SK-N-SH treated with all-trans-retinoic acid at 6 μM for 48 hours (cell line): Measurements from ENCODE around the gene MRPL27.

Source experiments
- ATAC-seq: fragments of 200-7000 bp; cut with Tn5 transposase; 3 replicates; pipeline ENCODE4 v1.9.1; 2020; ENCODE audit warnings: mild to moderate bottlenecking, moderate library complexity
- ARNTL ChIP-seq: fragments of 450-650 bp; formaldehyde crosslinking; IDR thresholded peaks from 2 replicates; pipeline ENCODE4 v1.5.0; 2020; ENCODE audit warnings: low read depth, mild to moderate bottlenecking, moderate library complexity, borderline replicate concordance
- CSDC2 ChIP-seq: fragments of 250-450 bp; sonication (Bioruptor Pico); IDR thresholded peaks from 2 replicates; pipeline ENCODE4 v1.5.0; 2020; ENCODE audit warnings: mild to moderate bottlenecking, moderate library complexity
- ISL1 ChIP-seq: fragments of 250-450 bp; sonication (Bioruptor Pico); IDR thresholded peaks from 2 replicates; pipeline ENCODE4 v2.1.2; 2022; ENCODE audit warnings: mild to moderate bottlenecking, moderate library complexity
- OSR1 ChIP-seq: fragments of 250-450 bp; sonication (Bioruptor Pico); IDR thresholded peaks from 2 replicates; pipeline ENCODE4 v1.8.0; 2022; ENCODE audit warnings: moderate library complexity, mild to moderate bottlenecking, inconsistent platforms
- RARB ChIP-seq: fragments of 250-450 bp; sonication (Bioruptor Pico); IDR thresholded peaks from 2 replicates; pipeline ENCODE4 v1.8.0; 2021; ENCODE audit warnings: mild to moderate bottlenecking, moderate library complexity
- SNAI2 ChIP-seq: fragments of 250-450 bp; sonication (Bioruptor Pico); IDR thresholded peaks from 2 replicates; pipeline ENCODE4 v1.5.0; 2020; ENCODE audit warnings: mild to moderate bottlenecking, moderate library complexity
- ZC3H10 ChIP-seq: fragments of 250-450 bp; sonication (Bioruptor Pico); IDR thresholded peaks from 2 replicates; pipeline ENCODE4 v1.5.1; 2021; ENCODE audit warnings: mild to moderate bottlenecking, moderate library complexity
- ZNF565 ChIP-seq: fragments of 450-650 bp; formaldehyde crosslinking; conservative IDR thresholded peaks from 2 replicates; pipeline ENCODE4 v1.5.0; 2020; ENCODE audit warnings: low read depth, mild to moderate bottlenecking, moderate library complexity
- TF ChIP-seq, protein P1 (sequence below): fragments of 250-450 bp; sonication (Bioruptor Pico); IDR thresholded peaks from 2 replicates; pipeline ENCODE4 v1.8.0; 2021; ENCODE audit warnings: low read depth, mild to moderate bottlenecking, moderate library complexity, borderline replicate concordance
- TF ChIP-seq, protein P2 (sequence below): fragments of 250-450 bp; sonication (Bioruptor Pico); IDR thresholded peaks from 2 replicates; pipeline ENCODE4 v1.5.1; 2020; ENCODE audit warnings: low read depth, mild to moderate bottlenecking, moderate library complexity
- TF ChIP-seq, protein P3 (sequence below): fragments of 250-450 bp; sonication (Bioruptor Pico); IDR thresholded peaks from 2 replicates; pipeline ENCODE4 v1.5.1; 2021; ENCODE audit warnings: mild to moderate bottlenecking, moderate library complexity
- TF ChIP-seq, protein P4 (sequence below): fragments of 250-450 bp; sonication (Bioruptor Pico); IDR thresholded peaks from 2 replicates; pipeline ENCODE4 v1.5.0; 2020; ENCODE audit warnings: mild to moderate bottlenecking, moderate library complexity

Gene MRPL27

DNA sequence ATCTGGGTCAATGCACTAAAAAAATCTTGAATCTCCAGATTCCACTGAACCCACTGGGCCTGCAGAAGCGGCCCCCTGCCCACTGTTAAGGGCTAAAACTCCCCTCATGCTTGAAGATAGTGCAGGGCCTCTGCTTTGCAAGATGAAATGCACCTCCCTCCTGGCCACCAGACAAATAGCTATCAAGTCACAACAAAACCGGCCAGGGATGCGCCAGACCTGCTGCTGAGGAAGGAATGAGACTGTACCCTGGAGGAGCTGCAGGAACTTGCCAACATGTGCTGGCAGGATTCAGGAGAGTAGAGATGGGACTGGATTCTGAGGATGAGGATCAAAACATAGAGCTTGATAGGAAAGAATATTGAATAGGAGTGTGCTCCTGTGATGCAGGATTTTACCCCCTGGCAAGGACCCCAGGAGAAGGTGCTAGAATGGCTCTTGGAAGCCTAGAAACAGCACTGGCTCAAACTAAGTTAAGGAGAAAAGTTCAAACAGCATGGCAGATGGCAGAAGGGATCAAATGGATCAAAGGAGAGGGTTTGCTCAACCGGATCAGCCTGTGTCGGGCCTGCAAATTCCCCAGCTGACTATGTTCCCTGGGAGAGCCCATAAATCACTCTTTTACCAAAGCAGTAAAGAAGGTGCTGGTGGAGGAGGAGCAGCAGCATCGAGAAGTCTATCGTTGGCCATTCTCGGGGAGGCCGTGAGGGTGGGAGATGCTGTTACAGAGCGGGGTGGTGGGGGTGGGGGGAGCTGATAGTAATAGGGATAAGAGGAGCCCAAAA is 54.3 kb downstream of the MRPL27 start:
- ATAC-seq, result no peak; the same call in 2 of the 3 replicates
- TF ChIP-seq, protein P1, sequence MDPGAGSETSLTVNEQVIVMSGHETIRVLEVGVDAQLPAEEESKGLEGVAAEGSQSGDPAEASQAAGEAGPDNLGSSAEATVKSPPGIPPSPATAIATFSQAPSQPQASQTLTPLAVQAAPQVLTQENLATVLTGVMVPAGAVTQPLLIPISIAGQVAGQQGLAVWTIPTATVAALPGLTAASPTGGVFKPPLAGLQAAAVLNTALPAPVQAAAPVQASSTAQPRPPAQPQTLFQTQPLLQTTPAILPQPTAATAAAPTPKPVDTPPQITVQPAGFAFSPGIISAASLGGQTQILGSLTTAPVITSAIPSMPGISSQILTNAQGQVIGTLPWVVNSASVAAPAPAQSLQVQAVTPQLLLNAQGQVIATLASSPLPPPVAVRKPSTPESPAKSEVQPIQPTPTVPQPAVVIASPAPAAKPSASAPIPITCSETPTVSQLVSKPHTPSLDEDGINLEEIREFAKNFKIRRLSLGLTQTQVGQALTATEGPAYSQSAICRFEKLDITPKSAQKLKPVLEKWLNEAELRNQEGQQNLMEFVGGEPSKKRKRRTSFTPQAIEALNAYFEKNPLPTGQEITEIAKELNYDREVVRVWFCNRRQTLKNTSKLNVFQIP (CRISPR knock-in tag), result no peak
- TF ChIP-seq OSR1 (no peak), CSDC2 (no peak), ZNF565 (CRISPR knock-in tag) (no peak), ZC3H10 (CRISPR knock-in tag) (no peak), ISL1 (no peak), SNAI2 (CRISPR knock-in tag) (no peak), ARNTL (CRISPR knock-in tag) (no peak), RARB (no peak)
- TF ChIP-seq, protein P2, sequence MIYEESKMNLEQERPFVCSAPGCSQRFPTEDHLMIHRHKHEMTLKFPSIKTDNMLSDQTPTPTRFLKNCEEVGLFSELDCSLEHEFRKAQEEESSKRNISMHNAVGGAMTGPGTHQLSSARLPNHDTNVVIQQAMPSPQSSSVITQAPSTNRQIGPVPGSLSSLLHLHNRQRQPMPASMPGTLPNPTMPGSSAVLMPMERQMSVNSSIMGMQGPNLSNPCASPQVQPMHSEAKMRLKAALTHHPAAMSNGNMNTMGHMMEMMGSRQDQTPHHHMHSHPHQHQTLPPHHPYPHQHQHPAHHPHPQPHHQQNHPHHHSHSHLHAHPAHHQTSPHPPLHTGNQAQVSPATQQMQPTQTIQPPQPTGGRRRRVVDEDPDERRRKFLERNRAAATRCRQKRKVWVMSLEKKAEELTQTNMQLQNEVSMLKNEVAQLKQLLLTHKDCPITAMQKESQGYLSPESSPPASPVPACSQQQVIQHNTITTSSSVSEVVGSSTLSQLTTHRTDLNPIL (CRISPR knock-in tag), result no peak
- TF ChIP-seq, protein P3, sequence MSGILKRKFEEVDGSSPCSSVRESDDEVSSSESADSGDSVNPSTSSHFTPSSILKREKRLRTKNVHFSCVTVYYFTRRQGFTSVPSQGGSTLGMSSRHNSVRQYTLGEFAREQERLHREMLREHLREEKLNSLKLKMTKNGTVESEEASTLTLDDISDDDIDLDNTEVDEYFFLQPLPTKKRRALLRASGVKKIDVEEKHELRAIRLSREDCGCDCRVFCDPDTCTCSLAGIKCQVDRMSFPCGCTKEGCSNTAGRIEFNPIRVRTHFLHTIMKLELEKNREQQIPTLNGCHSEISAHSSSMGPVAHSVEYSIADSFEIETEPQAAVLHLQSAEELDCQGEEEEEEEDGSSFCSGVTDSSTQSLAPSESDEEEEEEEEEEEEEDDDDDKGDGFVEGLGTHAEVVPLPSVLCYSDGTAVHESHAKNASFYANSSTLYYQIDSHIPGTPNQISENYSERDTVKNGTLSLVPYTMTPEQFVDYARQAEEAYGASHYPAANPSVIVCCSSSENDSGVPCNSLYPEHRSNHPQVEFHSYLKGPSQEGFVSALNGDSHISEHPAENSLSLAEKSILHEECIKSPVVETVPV (CRISPR knock-in tag), result no peak
- TF ChIP-seq, protein P4, sequence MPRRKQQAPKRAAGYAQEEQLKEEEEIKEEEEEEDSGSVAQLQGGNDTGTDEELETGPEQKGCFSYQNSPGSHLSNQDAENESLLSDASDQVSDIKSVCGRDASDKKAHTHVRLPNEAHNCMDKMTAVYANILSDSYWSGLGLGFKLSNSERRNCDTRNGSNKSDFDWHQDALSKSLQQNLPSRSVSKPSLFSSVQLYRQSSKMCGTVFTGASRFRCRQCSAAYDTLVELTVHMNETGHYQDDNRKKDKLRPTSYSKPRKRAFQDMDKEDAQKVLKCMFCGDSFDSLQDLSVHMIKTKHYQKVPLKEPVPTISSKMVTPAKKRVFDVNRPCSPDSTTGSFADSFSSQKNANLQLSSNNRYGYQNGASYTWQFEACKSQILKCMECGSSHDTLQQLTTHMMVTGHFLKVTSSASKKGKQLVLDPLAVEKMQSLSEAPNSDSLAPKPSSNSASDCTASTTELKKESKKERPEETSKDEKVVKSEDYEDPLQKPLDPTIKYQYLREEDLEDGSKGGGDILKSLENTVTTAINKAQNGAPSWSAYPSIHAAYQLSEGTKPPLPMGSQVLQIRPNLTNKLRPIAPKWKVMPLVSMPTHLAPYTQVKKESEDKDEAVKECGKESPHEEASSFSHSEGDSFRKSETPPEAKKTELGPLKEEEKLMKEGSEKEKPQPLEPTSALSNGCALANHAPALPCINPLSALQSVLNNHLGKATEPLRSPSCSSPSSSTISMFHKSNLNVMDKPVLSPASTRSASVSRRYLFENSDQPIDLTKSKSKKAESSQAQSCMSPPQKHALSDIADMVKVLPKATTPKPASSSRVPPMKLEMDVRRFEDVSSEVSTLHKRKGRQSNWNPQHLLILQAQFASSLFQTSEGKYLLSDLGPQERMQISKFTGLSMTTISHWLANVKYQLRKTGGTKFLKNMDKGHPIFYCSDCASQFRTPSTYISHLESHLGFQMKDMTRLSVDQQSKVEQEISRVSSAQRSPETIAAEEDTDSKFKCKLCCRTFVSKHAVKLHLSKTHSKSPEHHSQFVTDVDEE (CRISPR knock-in tag), result no peak
